GM12878 (cell line): ENCODE data around the gene LETM1. TPM values are rescaled to one million over a fixed set of nuclear protein-coding genes. Genes with fewer than 3 reads are reported as not detected.

Experiments used
- BCLAF1 ChIP-seq: fragments of 450-650 bp; IDR thresholded peaks from 2 replicates; pipeline ENCODE4 v1.6.1; 2017; ENCODE audit warnings: antibody characterized with exemption, mild to moderate bottlenecking, moderate library complexity
- BHLHE40 ChIP-seq, 2 experiments: fragments of 450-650 bp in 1 of 2; IDR thresholded peaks; 2 replicates each; pipeline ENCODE4 v1.6.1; 2011 to 2017; ENCODE audit warnings: low read depth in 2 of 2, borderline replicate concordance in 1 of 2, improper control_type of control experiment in 1 of 2, low read length in 1 of 2, mild to moderate bottlenecking in 1 of 2
- CBFB ChIP-seq: IDR thresholded peaks from 2 replicates; pipeline ENCODE4 v1.6.1; 2016; ENCODE audit warnings: antibody characterized with exemption, low read depth
- CHD1 ChIP-seq: IDR thresholded peaks from 2 replicates; pipeline ENCODE4 v1.6.1; 2012; ENCODE audit warnings: low read depth, low read length, improper control_type of control experiment
- EED ChIP-seq: sonication (generic); IDR thresholded peaks from 2 replicates; pipeline ENCODE4 v1.6.1; 2016; ENCODE audit warnings: antibody characterized with exemption, low read depth
- EGR1 ChIP-seq, 2 experiments: IDR thresholded peaks; 1 replicate in 1 of 2; 2 replicates in 1 of 2; pipeline ENCODE4 v1.6.1; 2011 to 2012; ENCODE audit warnings: low read depth in 2 of 2, low read length in 2 of 2, borderline replicate concordance in 1 of 2, mild to moderate bottlenecking in 1 of 2, moderate library complexity in 1 of 2
- EZH2 ChIP-seq: IDR thresholded peaks from 2 replicates; pipeline ENCODE4 v1.6.1; 2012; ENCODE audit warnings: low read depth, mild to moderate bottlenecking, control low read depth, inconsistent platforms, low read length, borderline replicate concordance; ENCODE audit not compliant: control insufficient read depth
- FOS ChIP-seq: IDR thresholded peaks from 3 replicates; pipeline ENCODE4 v1.6.1; 2011; ENCODE audit warnings: borderline replicate concordance; ENCODE audit not compliant: insufficient read length; ENCODE audit errors: extremely low read depth
- FOXM1 ChIP-seq: IDR thresholded peaks from 2 replicates; pipeline ENCODE4 v1.6.1; 2012; ENCODE audit warnings: low read depth, mild to moderate bottlenecking, inconsistent platforms, low read length, moderate library complexity
- HSF1 ChIP-seq: fragments of 150-350 bp; IDR thresholded peaks from 2 replicates; pipeline ENCODE4 v1.6.1; 2014; ENCODE audit warnings: mild to moderate bottlenecking, low read depth, low read length
- JUND ChIP-seq: IDR thresholded peaks from 2 replicates; pipeline ENCODE4 v1.6.1; 2012; ENCODE audit warnings: low read depth, mild to moderate bottlenecking, low read length, improper control_type of control experiment, moderate library complexity
- MEF2A ChIP-seq: IDR thresholded peaks from 2 replicates; pipeline ENCODE4 v1.6.1; 2011; ENCODE audit warnings: low read depth, mild to moderate bottlenecking, low read length, moderate library complexity; ENCODE audit not compliant: insufficient read depth
- MTA2 ChIP-seq: fragments of 450-650 bp; IDR thresholded peaks from 2 replicates; pipeline ENCODE4 v1.6.1; 2016; ENCODE audit warnings: low read depth, mild to moderate bottlenecking, moderate library complexity
- MYC ChIP-seq: IDR thresholded peaks from 2 replicates; pipeline ENCODE4 v1.6.1; 2011; ENCODE audit warnings: mild to moderate bottlenecking, low read length, moderate library complexity, inconsistent platforms; ENCODE audit not compliant: insufficient read depth, insufficient replicate concordance, insufficient read length, severe bottlenecking
- PKNOX1 ChIP-seq: fragments of 450-650 bp; IDR thresholded peaks from 2 replicates; pipeline ENCODE4 v1.6.1; 2016; ENCODE audit warnings: mild to moderate bottlenecking
- POLR2A ChIP-seq: IDR thresholded peaks from 2 replicates; pipeline ENCODE4 v1.6.1; 2011; ENCODE audit warnings: low read depth, mild to moderate bottlenecking, low read length
- POU2F2 ChIP-seq: IDR thresholded peaks from 3 replicates; pipeline ENCODE4 v1.6.1; 2011; ENCODE audit warnings: low read depth, mild to moderate bottlenecking, low read length, borderline replicate concordance
- RB1 ChIP-seq: fragments of 450-650 bp; formaldehyde crosslinking; IDR thresholded peaks from 2 replicates; pipeline ENCODE4 v1.6.1; 2017; ENCODE audit warnings: mild to moderate bottlenecking, borderline replicate concordance
- SIX5 ChIP-seq: IDR thresholded peaks from 2 replicates; pipeline ENCODE4 v1.6.1; 2011; ENCODE audit warnings: mild to moderate bottlenecking, low read depth, low read length, moderate library complexity; ENCODE audit not compliant: severe bottlenecking
- SMAD1 ChIP-seq: fragments of 450-650 bp; IDR thresholded peaks from 2 replicates; pipeline ENCODE4 v1.6.1; 2018; ENCODE audit warnings: mild to moderate bottlenecking, low read depth; ENCODE audit not compliant: partially characterized antibody
- SMARCA5 ChIP-seq: fragments of 450-650 bp; IDR thresholded peaks from 2 replicates; pipeline ENCODE4 v1.6.1; 2017; ENCODE audit warnings: mild to moderate bottlenecking
- SPI1 ChIP-seq: IDR thresholded peaks from 2 replicates; pipeline ENCODE4 v1.6.1; 2011; ENCODE audit warnings: low read depth, mild to moderate bottlenecking, low read length, moderate library complexity, borderline replicate concordance; ENCODE audit not compliant: insufficient read depth
- TBL1XR1 ChIP-seq: IDR thresholded peaks from 2 replicates; pipeline ENCODE4 v1.6.1; 2012; ENCODE audit warnings: low read depth, low read length, improper control_type of control experiment
- polyA plus RNA-seq, 11 experiments: library from polyadenylated mRNA; depleted of rRNA in 4 of 11; unstranded in 6 of 11; stranded (reverse) in 5 of 11; fragments of >200 nt; fragmentation: Nextera tagmentation in 4 of 11; fragmentation: Illumina TruSeq in 1 of 11; extraction: Ambion mirVana in 4 of 11; extraction: Trizol in 1 of 11; gene quantifications; 1 replicate in 1 of 11; 2 replicates in 10 of 11; pipeline versions ENCODE4 v1.2.1 to v1.2.3, GENCODE V29; 2011 to 2016; ENCODE audit warnings: inconsistent platforms in 2 of 11, missing spikeins in 2 of 11, low read depth in 1 of 11
- total RNA-seq, 4 experiments: library from RNA; depleted of rRNA in 3 of 4; stranded (reverse); fragments of >200 nt in 3 of 4; fragmentation: Illumina TruSeq in 1 of 4; extraction: Trizol in 1 of 4; gene quantifications; 2 replicates each; pipeline versions ENCODE4 v1.2.1 to v1.2.3, GENCODE V29; 2013 to 2021

LETM1 gene
- total and polyA plus RNA-seq, 10 of the 15 experiments (the other 5 are each of a cell fraction or from before 2014, with no cell fraction given): 2.6 to 65.2 (median 30.2) TPM

GRCh38 chr4:1856071-1856942 lies at the start of gene LETM1 (continued):
- TF ChIP-seq POU2F2 (no peak), BCLAF1 (no peak), RB1 (no peak; the same call in 1 of the 2 replicates), JUND (no peak), PKNOX1 (0 out of 2 replicates have a peak, but pooled peaks have one; percentile 24), FOS (no peak), SPI1 (no peak), SMAD1 (no peak), TBL1XR1 (no peak), BHLHE40 (IDR thresholded peaks at IDR 0.05; ENCODE audit: borderline replicate concordance in 1 of 2, low read depth in 2 of 2, low read length in 1 of 2) (peak; percentile 45 to 80; a peak in 2 of 4 replicates), POLR2A (peak; percentile 88), EZH2 (no peak), MEF2A (0 out of 2 replicates have a peak, but pooled peaks have one; percentile 18), MTA2 (no peak), MYC (peak; percentile 11), SIX5 (peak; percentile 96), EGR1 (IDR thresholded peaks at IDR 0.05; ENCODE audit: borderline replicate concordance in 1 of 2, low read depth in 2 of 2, low read length in 2 of 2) (no peak), CHD1 (no peak), HSF1 (no peak), EED (no peak), CBFB (no peak), FOXM1 (no peak), SMARCA5 (no peak; the same call in 1 of the 2 replicates)
